Upper lobe of left lung (tissue), 6 donors: ENCODE results near the gene TMEM181. TPM values are rescaled to one million over a fixed set of nuclear protein-coding genes. Genes with fewer than 3 reads are reported as not detected.
"Not testable (repeated sequence)": the region's sequence is repeated elsewhere in the genome, so short reads cannot be mapped to it uniquely, and the experiment has no call there.

Experiments
- ATAC-seq, 2 donors: fragments of 200-7000 bp; cut with Tn5 transposase; one replicate each; pipeline ENCODE4 v1.9.1; 2022; ENCODE audit warnings: mild to moderate bottlenecking in 2 of 2, moderate library complexity in 2 of 2; ENCODE audit not compliant: low FRiP score in 2 of 2
- DNase-seq, 2 donors: peaks; one replicate each; pipeline ENCODE4 v3.0.0-alpha.2; 2019 to 2020
- H3K27ac ChIP-seq, 4 donors: fragments of 200-600 bp; sonication (generic); one replicate each; pipeline ENCODE4 v1.5.1; 2016 to 2019
- H3K27me3 ChIP-seq, 4 donors: fragments of 200-600 bp; sonication (generic); one replicate each; pipeline ENCODE4 v1.5.1; 2017 to 2019
- H3K36me3 ChIP-seq, 4 donors: fragments of 200-600 bp; sonication (generic); one replicate each; pipeline ENCODE4 v1.5.1; 2016 to 2019
- H3K4me1 ChIP-seq, 4 donors: fragments of 200-600 bp; sonication (generic); one replicate each; pipeline ENCODE4 v1.5.1; 2018 to 2019
- H3K4me3 ChIP-seq, 4 donors: fragments of 200-600 bp; sonication (generic); one replicate each; pipeline ENCODE4 v1.5.1; 2017 to 2019; ENCODE audit warnings: mild to moderate bottlenecking in 2 of 4, moderate library complexity in 1 of 4
- H3K9me3 ChIP-seq, 4 donors: fragments of 200-600 bp; sonication (generic); one replicate each; pipeline ENCODE4 v1.5.1; 2018 to 2019
- CTCF ChIP-seq, 6 experiments: fragments of 450-650 bp in 4 of 6; fragments of 200-600 bp in 2 of 6; sonication (generic) in 2 of 6; IDR thresholded peaks; one replicate each; pipeline ENCODE4 v1.5.1; 2016 to 2019; ENCODE audit warnings: antibody characterized with exemption in 6 of 6
- EP300 ChIP-seq, 4 donors: sonication (generic); formaldehyde crosslinking; IDR thresholded peaks; one replicate each; pipeline ENCODE4 v1.5.1; 2017; ENCODE audit warnings: antibody characterized with exemption in 4 of 4, control low read depth in 2 of 4
- POLR2A ChIP-seq, 4 donors: fragments of 450-650 bp; IDR thresholded peaks; one replicate each; pipeline ENCODE4 v1.5.1; 2016 to 2017; ENCODE audit warnings: antibody characterized with exemption in 4 of 4, mild to moderate bottlenecking in 2 of 4
- POLR2AphosphoS5 ChIP-seq, 2 donors: sonication (generic); formaldehyde crosslinking; IDR thresholded peaks; one replicate each; pipeline ENCODE4 v1.5.1; 2017; ENCODE audit warnings: antibody characterized with exemption in 2 of 2
- WGBS, 2 donors: methylation state at CpG; one replicate each; pipeline ENCODE4 v1.1.5; 2017 to 2018; 5-methylcytosine and 5-hydroxymethylcytosine counted together
- total RNA-seq, 6 donors: library from RNA; depleted of rRNA in 4 of 6; stranded (reverse); fragments of >200 nt in 4 of 6; gene quantifications; one replicate each; pipeline versions ENCODE4 v1.1.0 to v1.2.1, GENCODE V29; 2016 to 2021
- donor health status: DM: no; HTN: no; CAD: no; lungs with moderate emphysema.
- donor health status: DM: no; HTN: yes; CAD: no; lungs with severe emphysema.

The TMEM181 gene
- total RNA-seq, 6 donors from 2014 or later, result 11.5 to 27.6 (median 18.9) TPM

- Histone ChIP-seq H3K4me1 (peaks cover 0 to 4% (median under 1%) of the 10 kb centered on the region in 4 donors), H3K27ac (no peak overlapping the region), H3K27me3 (no peaks in the 10 kb centered on the region), H3K36me3 (no peaks in the 10 kb centered on the region), H3K4me3 (no peak overlapping the region), H3K9me3 (no peaks in the 10 kb centered on the region)
- TF ChIP-seq POLR2AphosphoS5 (IDR thresholded peaks at IDR 0.05), result no peak
- no peak for TF ChIP-seq POLR2A (IDR thresholded peaks at IDR 0.05)
- TF ChIP-seq CTCF (IDR thresholded peaks at IDR 0.05), result no peak
- TF ChIP-seq EP300 (IDR thresholded peaks at IDR 0.05), result no peak
- no peak for DNase-seq
- WGBS, 2 donors, result 90 to 96% methylated on average over 14 of the region's 14 CpGs
- ATAC-seq, result no peak
Observed at GRCh38 chr6:158674342-158675131, 114.6 kb downstream of the TMEM181 start.

- H3K9me3 ChIP-seq, H3K27me3 ChIP-seq, H3K4me3 ChIP-seq, DNase-seq, H3K4me1 ChIP-seq, ATAC-seq, H3K36me3 ChIP-seq, H3K27ac ChIP-seq: not testable (repeated sequence)
- 98 to 100% methylated on average over 3 of the region's 3 CpGs for WGBS, 2 donors
Observed at GRCh38 chr6:158677094-158677493, 117.2 kb downstream of the TMEM181 start.

- TF ChIP-seq POLR2A (IDR thresholded peaks at IDR 0.05) (no peak), CTCF (IDR thresholded peaks at IDR 0.05) (no peak), EP300 (IDR thresholded peaks at IDR 0.05) (no peak)
- no peak overlapping the region for H3K27ac ChIP-seq
- DNase-seq (no peak), ATAC-seq (no peak)
- H3K27me3 ChIP-seq, result no peaks in the 10 kb centered on the region
- H3K4me1 ChIP-seq, result no peaks in the 10 kb centered on the region
- 93 to 94% methylated on average over 10 to 11 of the region's 11 CpGs for WGBS, 2 donors
- no peaks in the 10 kb centered on the region for H3K36me3 ChIP-seq
- H3K9me3 ChIP-seq, result no peaks in the 10 kb centered on the region
- no peak overlapping the region for H3K4me3 ChIP-seq
Observed at GRCh38 chr6:158677906-158678578, 118.2 kb downstream of the TMEM181 start.

- Histone ChIP-seq H3K4me1 (peaks cover 0 to 7% (median 5%) of the 10 kb centered on the region in 4 donors), H3K27me3 (no peaks in the 10 kb centered on the region), H3K9me3 (no peaks in the 10 kb centered on the region), H3K27ac (no peak overlapping the region), H3K36me3 (no peaks in the 10 kb centered on the region), H3K4me3 (no peak overlapping the region)
- no peak for TF ChIP-seq CTCF (IDR thresholded peaks at IDR 0.05)
- TF ChIP-seq POLR2A (IDR thresholded peaks at IDR 0.05), result no peak
- no peak for TF ChIP-seq EP300 (IDR thresholded peaks at IDR 0.05)
- no peak for TF ChIP-seq POLR2AphosphoS5 (IDR thresholded peaks at IDR 0.05)
- ATAC-seq (no peak), DNase-seq (no peak)
- WGBS, 2 donors, result 88 to 91% methylated on average over 2 of the region's 2 CpGs
Observed at GRCh38 chr6:158680015-158680414, 120.1 kb downstream of the TMEM181 start.

- Histone ChIP-seq H3K27me3 (no peaks in the 10 kb centered on the region), H3K4me3 (no peak overlapping the region), H3K36me3 (no peaks in the 10 kb centered on the region), H3K27ac (no peak overlapping the region), H3K9me3 (no peaks in the 10 kb centered on the region), H3K4me1 (peaks cover 3 to 10% (median 6%) of the 10 kb centered on the region in 4 donors)
- 90 to 92% methylated on average over 6 of the region's 6 CpGs for WGBS, 2 donors
- no peak for DNase-seq
- TF ChIP-seq CTCF (IDR thresholded peaks at IDR 0.05) (no peak), POLR2A (IDR thresholded peaks at IDR 0.05) (no peak), EP300 (IDR thresholded peaks at IDR 0.05) (no peak), POLR2AphosphoS5 (IDR thresholded peaks at IDR 0.05) (no peak)
- no peak for ATAC-seq
Observed at GRCh38 chr6:158680481-158680880, 120.6 kb downstream of the TMEM181 start.
